Measurements from ENCODE around the gene ENPEP. TPM values are rescaled to one million over a fixed set of nuclear protein-coding genes. Genes with fewer than 3 reads are reported as not detected.

The ENPEP gene
- total RNA-seq, 1 donor from 2014 or later: 1.7 TPM

DNA sequence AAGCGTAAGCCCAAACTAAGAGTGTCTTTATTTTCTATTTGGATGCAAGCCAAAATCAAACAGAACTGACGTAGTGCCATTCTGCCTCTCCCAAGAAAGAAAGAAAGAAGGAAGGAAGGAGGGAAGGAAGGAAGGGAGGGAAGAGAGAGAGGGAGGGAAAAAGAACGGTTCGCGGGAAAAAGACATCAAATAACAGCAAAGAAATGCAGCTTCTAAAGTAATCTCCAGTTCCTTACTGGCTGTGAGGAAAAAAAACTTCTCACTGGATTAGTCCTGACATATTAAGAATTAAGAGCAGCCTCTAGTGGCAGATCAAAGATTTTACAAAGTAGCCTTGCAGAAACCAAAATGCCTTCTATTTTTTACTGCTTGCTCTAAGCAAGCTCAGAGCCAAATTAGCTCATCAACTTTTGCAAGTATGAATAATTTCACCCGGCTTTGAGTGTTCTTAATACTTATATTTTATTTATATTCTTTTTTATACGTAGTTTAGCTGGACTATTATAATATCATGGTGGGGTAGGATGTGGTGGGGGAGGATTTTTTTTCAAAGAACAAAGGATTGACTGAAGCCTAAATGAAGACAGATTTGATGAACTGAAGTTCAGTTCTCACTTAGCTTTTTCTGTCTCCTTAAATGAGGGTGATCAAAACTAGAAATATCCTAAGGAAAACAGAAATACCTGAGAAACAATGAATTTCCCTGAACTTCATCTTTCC lies 110.3 kb downstream of the ENPEP start:
- Histone ChIP-seq H3K4me3 (no peak overlapping the region), H3K36me3 (no peaks in the 10 kb centered on the region)
- intact Hi-C loops (cut with DNase I): no loop called here

DNA sequence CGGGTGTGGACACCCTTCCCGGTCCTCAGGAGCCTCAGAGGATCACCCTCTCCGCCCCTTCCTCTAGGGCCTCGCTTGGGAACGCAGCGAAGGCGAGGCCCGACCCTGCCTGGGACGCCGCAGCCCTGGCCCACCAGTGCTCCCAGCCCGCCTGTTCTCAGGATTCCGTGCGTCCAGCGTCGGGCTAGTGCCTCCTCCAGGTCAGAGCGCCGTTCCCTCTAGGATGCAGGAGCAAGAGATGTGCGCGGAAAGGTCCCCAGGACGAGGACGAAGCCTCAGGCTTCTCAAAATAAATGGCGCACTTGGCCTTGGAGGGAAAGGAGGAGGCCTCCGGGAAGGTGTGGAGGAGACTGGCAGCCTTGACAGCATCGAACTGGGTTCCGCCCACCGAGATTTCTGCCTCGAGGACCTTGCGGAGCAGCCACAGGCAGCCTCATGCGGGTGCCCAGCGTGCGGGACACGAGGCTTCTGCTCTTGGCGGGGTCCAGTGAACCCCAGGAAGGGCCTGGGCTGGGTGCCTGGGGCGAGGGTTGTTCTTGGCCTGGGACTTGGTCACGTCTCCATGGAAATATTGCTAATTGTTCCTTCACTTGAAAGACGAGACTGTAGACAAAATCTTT lies 111.8 kb downstream of the ENPEP start:
- no peak overlapping the region for H3K4me3 ChIP-seq
- no peaks in the 10 kb centered on the region for H3K9me3 ChIP-seq
- no peaks in the 10 kb centered on the region for H3K4me1 ChIP-seq
- H3K36me3 ChIP-seq: no peaks in the 10 kb centered on the region
- no peaks in the 10 kb centered on the region for H3K27me3 ChIP-seq
- TF ChIP-seq, protein P1, sequence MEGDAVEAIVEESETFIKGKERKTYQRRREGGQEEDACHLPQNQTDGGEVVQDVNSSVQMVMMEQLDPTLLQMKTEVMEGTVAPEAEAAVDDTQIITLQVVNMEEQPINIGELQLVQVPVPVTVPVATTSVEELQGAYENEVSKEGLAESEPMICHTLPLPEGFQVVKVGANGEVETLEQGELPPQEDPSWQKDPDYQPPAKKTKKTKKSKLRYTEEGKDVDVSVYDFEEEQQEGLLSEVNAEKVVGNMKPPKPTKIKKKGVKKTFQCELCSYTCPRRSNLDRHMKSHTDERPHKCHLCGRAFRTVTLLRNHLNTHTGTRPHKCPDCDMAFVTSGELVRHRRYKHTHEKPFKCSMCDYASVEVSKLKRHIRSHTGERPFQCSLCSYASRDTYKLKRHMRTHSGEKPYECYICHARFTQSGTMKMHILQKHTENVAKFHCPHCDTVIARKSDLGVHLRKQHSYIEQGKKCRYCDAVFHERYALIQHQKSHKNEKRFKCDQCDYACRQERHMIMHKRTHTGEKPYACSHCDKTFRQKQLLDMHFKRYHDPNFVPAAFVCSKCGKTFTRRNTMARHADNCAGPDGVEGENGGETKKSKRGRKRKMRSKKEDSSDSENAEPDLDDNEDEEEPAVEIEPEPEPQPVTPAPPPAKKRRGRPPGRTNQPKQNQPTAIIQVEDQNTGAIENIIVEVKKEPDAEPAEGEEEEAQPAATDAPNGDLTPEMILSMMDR (IDR thresholded peaks at IDR 0.05): no peak
- no peak overlapping the region for H3K27ac ChIP-seq
- no peak for DNase-seq (ENCODE audit: low spot score in 2 of 2)
- intact Hi-C loops (cut with DNase I): no loop called here

More for the DNA sequence above, 110.3 kb downstream of the ENPEP start:
- TF ChIP-seq, protein P1 (IDR thresholded peaks at IDR 0.05): peak in 2 of 3 experiments; percentile 20 to 34
- no peak for DNase-seq (ENCODE audit: low spot score in 2 of 2)
- Histone ChIP-seq H3K9me3 (no peaks in the 10 kb centered on the region), H3K27me3 (no peaks in the 10 kb centered on the region), H3K4me1 (no peaks in the 10 kb centered on the region), H3K27ac (no peak overlapping the region)

DNA sequence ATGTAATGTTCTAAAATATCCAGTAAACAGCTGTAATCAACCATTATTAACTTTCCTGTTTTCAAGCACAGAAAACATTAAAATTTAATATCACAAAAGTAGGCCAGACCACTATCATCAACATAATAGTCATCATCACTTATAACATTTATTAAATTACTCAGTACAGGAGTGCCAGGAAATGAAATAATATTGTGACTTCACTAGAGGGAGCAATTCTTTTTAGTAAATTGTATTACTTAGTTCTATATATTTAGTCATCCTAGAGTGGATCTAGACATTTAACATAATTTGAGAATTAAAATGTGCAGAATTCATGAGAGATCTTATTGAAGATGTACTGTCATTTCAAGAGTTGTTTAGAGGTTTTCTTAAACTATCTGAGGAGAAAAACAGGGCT lies 113.3 kb downstream of the ENPEP start:
- DNase-seq (ENCODE audit: low spot score in 2 of 2): no peak
- no peaks in the 10 kb centered on the region for H3K27me3 ChIP-seq
- intact Hi-C loops (cut with DNase I): no loop called here
- H3K27ac ChIP-seq: no peak overlapping the region
- no peak overlapping the region for H3K4me3 ChIP-seq
- H3K4me1 ChIP-seq: no peaks in the 10 kb centered on the region
- peaks cover 0 to 3% of the 10 kb centered on the region in 2 donors for H3K9me3 ChIP-seq
- TF ChIP-seq, protein P1 (IDR thresholded peaks at IDR 0.05): no peak
- H3K36me3 ChIP-seq: no peaks in the 10 kb centered on the region

DNA sequence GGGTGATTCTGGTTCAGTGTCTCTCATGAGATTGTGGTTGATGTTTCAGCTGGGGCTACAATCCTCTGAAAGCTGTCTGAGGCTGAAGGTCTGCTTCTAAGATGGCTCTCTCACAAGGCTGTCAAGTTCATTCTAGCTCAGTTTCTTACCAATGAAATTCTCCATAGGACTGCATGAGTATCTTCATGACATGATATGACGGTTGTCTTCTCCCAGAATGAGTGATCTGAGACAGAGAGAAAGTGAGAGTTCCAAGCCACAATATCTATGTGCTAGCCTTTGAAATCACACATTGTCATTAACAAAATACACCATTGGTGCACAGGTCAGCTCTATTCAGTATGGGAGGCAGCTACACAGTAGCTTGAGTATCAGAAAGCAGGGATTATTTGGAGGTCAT lies 119.6 kb downstream of the ENPEP start:
- intact Hi-C loops (cut with DNase I): no loop called here
- no peaks in the 10 kb centered on the region for H3K4me1 ChIP-seq
- no peak overlapping the region for H3K4me3 ChIP-seq
- no peak overlapping the region for H3K27ac ChIP-seq
- TF ChIP-seq, protein P1 (IDR thresholded peaks at IDR 0.05): no peak
- H3K27me3 ChIP-seq: no peaks in the 10 kb centered on the region
- DNase-seq (ENCODE audit: low spot score in 2 of 2): no peak
- no peaks in the 10 kb centered on the region for H3K36me3 ChIP-seq
- peaks cover 0 to 17% of the 10 kb centered on the region in 2 donors for H3K9me3 ChIP-seq

DNA sequence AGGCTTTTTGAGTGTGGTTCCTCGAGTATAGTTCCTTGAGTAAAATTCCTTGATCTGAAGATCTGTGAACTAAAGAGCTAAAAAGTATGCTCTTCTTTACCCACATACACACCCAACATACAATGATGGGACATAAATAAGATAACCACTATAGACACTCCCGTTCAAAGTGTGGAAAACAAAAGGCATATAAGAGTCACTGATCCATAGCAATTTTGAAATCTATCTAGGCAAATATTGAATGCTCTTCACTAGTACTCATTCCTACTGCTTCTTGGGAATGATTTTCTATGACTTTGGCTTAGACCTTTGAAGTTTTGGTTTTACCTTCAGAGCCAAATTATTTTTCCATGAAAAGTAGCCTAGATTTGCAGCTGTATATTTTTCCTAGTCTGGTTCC lies 120.5 kb downstream of the ENPEP start:
- H3K4me1 ChIP-seq: no peaks in the 10 kb centered on the region
- TF ChIP-seq, protein P1 (IDR thresholded peaks at IDR 0.05): no peak
- intact Hi-C loops (cut with DNase I): no loop called here
- H3K27ac ChIP-seq: no peak overlapping the region
- peaks cover 0 to 17% of the 10 kb centered on the region in 2 donors for H3K9me3 ChIP-seq
- no peaks in the 10 kb centered on the region for H3K27me3 ChIP-seq
- no peak for DNase-seq (ENCODE audit: low spot score in 2 of 2)
- H3K36me3 ChIP-seq: no peaks in the 10 kb centered on the region
- H3K4me3 ChIP-seq: no peak overlapping the region

Measured in ascending aorta (tissue), 2 donors.